ENCODE measurements around the gene TYW1.
"Not testable (repeated sequence)": the region's sequence is repeated elsewhere in the genome, so short reads cannot be mapped to it uniquely, and the experiment has no call there.

The TYW1 gene

GRCh38 chr7:67236216-67236615, 239.6 kb downstream of the TYW1 start:
- not testable (repeated sequence) for DNase-seq (ENCODE audit: low spot score); FAIRE-seq

DNA sequence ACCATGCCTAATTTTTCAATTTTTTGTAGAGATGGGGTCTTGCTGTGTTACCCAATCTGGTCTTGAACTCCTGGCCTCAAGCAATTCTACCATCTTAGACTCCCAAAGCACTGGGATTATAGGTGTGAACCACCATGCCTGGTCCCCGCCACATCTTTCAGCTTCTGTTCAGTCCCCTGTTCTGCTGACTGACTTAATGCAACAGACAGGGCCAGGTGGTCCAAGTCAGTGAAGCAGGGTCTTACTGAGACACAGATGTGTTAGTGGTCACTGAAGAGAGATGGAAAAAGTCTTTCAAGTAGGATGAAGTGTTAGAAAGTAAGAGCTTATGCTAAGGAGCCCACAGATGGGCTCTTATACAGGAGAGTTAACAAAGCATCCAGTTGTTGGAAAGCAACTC, 246.2 kb downstream of the TYW1 start:
- DNase-seq (ENCODE audit: low spot score); FAIRE-seq: not testable (repeated sequence)

DNA sequence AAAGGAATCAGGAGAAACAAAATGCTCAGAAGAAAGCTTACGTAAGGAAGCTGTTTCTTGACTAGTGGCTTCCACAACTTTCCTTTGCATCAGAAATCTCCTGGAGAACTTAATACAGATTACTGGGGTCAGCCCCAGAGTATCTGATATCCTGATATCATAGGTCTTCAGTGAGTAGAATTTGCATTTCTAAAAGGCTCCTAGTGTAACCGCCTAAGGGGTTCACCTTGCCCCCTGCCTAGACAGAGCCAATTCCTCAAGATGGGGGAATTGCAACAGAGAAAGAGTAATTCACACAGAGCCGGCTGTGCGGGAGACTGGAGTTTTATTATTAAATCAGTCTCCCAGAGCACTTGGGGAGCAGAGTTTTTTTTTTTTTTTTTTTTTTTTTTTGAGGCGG, 251.7 kb downstream of the TYW1 start:
- not testable (repeated sequence) for DNase-seq (ENCODE audit: low spot score); FAIRE-seq

DNA sequence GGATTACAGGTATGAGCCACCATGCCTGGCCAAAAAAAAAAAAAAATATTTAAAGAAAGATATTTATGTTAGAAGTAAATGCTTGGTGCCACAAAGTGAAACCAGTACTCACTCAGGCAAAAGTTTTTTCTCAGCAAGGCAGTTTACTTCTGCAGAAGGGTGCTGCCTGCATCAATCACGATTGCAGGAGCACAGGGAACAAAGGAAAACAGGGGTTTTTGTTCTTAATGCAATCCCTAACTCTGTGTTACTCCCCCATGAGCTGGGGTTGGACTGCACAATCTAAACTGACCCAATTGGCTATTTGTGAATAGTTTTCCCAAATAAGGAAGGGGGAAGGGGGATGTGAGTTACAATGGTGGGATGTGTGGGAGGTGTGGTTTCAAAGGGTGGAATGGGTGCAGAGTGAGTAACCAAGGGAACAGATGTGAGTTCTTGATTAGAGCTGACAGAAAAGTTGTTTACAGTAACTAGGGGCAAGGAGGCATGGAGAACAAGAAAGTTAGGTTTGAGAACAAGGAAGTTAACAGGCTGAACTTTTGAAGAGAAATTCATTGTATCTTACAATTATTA, 255.4 kb downstream of the TYW1 start:
- no peak for DNase-seq (ENCODE audit: low spot score)
- FAIRE-seq, result no peak

- not testable (repeated sequence) for DNase-seq (ENCODE audit: low spot score); FAIRE-seq
Measured at GRCh38 chr7:67255076-67255475, 258.4 kb downstream of the TYW1 start.

GRCh38 chr7:67257779-67258178, 261.1 kb downstream of the TYW1 start:
- FAIRE-seq; DNase-seq (ENCODE audit: low spot score): not testable (repeated sequence)

DNA sequence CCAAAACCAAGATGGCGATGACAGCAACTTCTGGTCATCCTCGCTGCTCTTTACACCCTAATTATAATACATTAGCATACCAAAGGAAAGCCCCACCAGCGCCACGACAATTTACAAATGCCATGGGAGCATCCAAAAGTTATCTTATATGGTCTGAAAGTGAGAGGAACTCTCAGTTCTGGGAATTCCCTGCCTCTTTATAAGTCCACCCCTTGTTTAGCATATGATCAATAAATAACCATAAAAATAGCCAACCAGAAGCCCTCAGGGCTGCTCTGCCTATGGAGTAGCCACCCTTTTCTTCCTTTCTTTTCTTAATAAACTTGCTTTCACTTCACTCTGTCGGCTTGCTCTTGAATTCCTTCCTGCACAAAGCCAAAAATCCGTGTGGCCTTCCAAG, 262.7 kb downstream of the TYW1 start:
- not testable (repeated sequence) for FAIRE-seq; DNase-seq (ENCODE audit: low spot score)

GRCh38 chr7:67260166-67260586, 263.5 kb downstream of the TYW1 start:
- not testable (repeated sequence) for DNase-seq (ENCODE audit: low spot score); FAIRE-seq

DNA sequence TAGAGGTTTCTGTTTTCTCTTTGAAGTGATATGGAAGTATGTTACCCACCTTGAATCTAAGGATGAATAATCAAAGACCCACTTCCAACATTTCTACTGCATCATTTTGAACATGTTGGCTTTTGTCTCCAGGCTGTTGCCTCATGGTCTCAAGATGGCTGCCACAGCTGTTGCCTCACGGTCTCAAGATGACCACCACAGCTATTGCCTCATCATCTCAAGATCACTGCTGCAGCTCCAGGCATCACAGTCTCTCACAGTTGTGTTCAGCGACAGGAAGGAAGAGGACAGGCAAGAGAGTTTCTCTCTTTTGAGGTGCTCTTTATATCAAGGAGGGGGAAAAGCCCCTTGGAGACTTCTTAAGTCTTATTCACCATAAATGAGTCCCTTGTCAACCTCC, 267.4 kb downstream of the TYW1 start:
- not testable (repeated sequence) for DNase-seq (ENCODE audit: low spot score); FAIRE-seq

- not testable (repeated sequence) for FAIRE-seq; DNase-seq (ENCODE audit: low spot score)
Measured at GRCh38 chr7:67266070-67266469, 269.4 kb downstream of the TYW1 start.

- DNase-seq (ENCODE audit: low spot score) (no peak), FAIRE-seq (no peak)
Measured at GRCh38 chr7:67267914-67268313, 271.3 kb downstream of the TYW1 start.

DNA sequence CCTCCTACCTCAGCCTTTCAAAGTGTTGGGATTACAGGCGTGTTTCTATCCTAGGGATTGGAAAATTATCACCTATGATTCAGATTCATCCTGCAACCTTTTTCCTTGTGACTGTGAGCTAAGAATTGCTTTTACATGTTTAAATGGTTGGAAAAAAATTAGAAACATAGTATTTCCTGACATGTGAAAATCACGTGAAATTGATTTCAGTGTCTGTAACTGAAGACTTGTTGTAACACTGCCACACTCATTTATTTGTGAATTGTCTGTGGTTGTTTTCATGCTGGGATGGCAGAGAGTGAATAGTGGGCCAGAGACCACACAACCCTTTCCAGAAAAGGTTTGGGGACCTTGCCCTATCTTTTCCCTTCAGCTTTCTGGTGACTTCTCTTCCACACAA, 273.3 kb downstream of the TYW1 start:
- not testable (repeated sequence) for FAIRE-seq

More for the DNA sequence above, 273.3 kb downstream of the TYW1 start:
- DNase-seq (ENCODE audit: low spot score), result not testable (repeated sequence)
